Mesodermal cell (in vitro differentiated cells): Measurements from ENCODE around the gene TLE1.
"Not testable (repeated sequence)": the region's sequence is repeated elsewhere in the genome, so short reads cannot be mapped to it uniquely, and the experiment has no call there.

Source experiments
- H3K27ac ChIP-seq: 2 replicates; pipeline ENCODE4 v1.7.0; 2013; ENCODE audit warnings: mild to moderate bottlenecking, low read depth, low read length, moderate library complexity; ENCODE audit not compliant: severe bottlenecking
- H3K36me3 ChIP-seq: 2 replicates; pipeline ENCODE4 v1.7.1; 2013; ENCODE audit warnings: mild to moderate bottlenecking, low read length, moderate library complexity; ENCODE audit not compliant: control insufficient read depth, insufficient read depth
- H3K4me1 ChIP-seq: one replicate; pipeline ENCODE4 v1.7.1; 2013; ENCODE audit warnings: mild to moderate bottlenecking, low read length; ENCODE audit not compliant: insufficient read depth, control insufficient read depth, poor library complexity, severe bottlenecking
- H3K4me3 ChIP-seq: 2 replicates; pipeline ENCODE4 v1.7.0; 2013; ENCODE audit warnings: low read length, control low read depth, mild to moderate bottlenecking; ENCODE audit not compliant: insufficient read depth, poor library complexity, severe bottlenecking; ENCODE audit errors: extremely low read depth
- H3K9me3 ChIP-seq: 2 replicates; pipeline ENCODE4 v1.7.1; 2013; ENCODE audit warnings: mild to moderate bottlenecking, low read length, moderate library complexity; ENCODE audit not compliant: control insufficient read depth
- WGBS, 2 experiments: methylation state at CpG; one replicate each; pipeline ENCODE4 v1.1.5; 2013; ENCODE audit warnings: missing lambda C conversion rate in 2 of 2; ENCODE audit not compliant: insufficient coverage in 2 of 2; 5-methylcytosine and 5-hydroxymethylcytosine counted together

TLE1 gene

DNA sequence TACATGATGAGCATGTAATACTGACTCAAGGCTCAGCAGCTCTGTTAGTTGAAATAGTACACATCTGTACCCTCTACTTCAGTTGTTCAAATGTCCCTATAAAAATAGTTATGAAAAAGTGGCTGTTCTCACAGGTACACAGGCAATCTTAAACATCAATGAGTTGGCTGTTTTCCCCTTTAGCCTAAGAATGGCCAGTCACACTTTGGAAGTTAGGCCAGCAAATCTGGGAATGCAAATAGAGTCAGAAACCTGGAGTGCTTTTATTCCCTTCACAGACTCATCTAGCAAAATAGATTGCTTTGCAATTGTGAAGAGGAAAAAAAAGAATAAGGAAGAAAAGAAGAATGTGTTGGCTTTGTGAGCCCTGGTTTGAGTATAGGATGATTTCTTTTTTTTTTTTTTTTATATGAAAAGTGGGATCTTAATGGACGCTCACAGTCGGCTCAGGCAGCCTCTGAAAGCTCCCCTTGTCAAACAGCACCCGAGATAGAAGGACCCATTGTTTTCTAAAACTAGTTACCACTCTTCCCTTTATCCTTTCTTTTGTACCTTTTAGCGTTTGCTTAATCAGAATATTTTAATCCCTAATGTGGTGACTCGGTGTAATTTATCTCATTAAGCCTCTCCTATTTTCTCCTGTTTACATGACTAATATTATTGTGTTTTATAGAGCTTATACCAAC lies 27.9 kb upstream of the TLE1 start:
- no peaks in the 10 kb centered on the region for H3K36me3 ChIP-seq
- 33% methylated on average over 3 of the region's 5 CpGs; no CpG with 5 or more reads in 1 of the 2 experiments for WGBS, 2 experiments
- H3K4me1 ChIP-seq, result no peaks in the 10 kb centered on the region
- H3K9me3 ChIP-seq, result no peaks in the 10 kb centered on the region
- H3K27ac ChIP-seq, result no peak overlapping the region
- H3K4me3 ChIP-seq, result no peak overlapping the region

DNA sequence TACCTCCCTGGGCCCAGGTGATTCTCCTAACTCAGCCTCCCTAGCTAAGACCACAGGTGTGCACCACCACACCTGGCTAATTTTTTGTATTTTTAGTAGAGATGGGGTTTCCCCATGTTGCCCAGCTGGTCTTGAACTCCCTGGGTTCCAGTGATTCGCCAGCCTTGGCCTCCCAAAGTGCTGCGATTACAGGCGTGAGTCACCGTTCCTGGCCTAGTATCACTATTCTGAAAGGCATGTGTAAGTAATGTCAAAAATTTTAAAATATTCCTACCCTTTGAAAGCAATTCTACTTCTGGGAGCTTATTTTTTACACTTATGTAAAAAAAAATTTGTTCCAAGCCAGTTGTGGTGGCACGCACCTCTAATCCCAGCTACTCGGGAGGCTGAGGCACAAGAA lies 27.1 kb upstream of the TLE1 start:
- Histone ChIP-seq H3K27ac (no peak overlapping the region), H3K4me3 (no peak overlapping the region), H3K9me3 (no peaks in the 10 kb centered on the region), H3K36me3 (no peaks in the 10 kb centered on the region), H3K4me1 (no peaks in the 10 kb centered on the region)
- WGBS, 2 experiments, result 95 to 96% methylated on average over 4 to 5 of the region's 6 CpGs

GRCh38 chr9:81705578-81705977 lies 16.2 kb upstream of the TLE1 start:
- no peaks in the 10 kb centered on the region for H3K4me1 ChIP-seq
- no peak overlapping the region for H3K4me3 ChIP-seq
- H3K9me3 ChIP-seq, result no peaks in the 10 kb centered on the region
- WGBS, 2 experiments, result 67% methylated on average over 1 of the region's 2 CpGs; no CpG with 5 or more reads in 1 of the 2 experiments
- H3K36me3 ChIP-seq, result no peaks in the 10 kb centered on the region
- no peak overlapping the region for H3K27ac ChIP-seq

DNA sequence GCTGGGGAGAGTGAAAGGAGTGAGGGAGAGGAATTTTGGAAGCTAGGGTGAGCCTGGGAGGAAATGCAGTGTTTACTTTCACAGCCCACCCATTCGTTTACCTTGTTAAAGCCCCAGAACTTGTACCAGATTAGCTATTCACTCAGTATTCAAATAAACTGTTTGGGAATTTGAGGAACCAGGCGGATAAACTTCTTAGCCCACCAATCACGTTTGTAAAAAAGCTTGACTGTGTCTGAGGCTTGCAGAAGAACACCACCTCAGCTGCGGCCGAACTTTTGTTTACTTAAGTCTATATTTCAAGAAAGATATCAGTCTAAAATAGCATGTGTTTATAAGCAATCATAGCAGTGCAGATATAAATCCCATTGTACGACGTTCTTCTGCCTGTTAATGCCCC lies 5.2 kb upstream of the TLE1 start:
- H3K27ac ChIP-seq, result no peak overlapping the region
- no peak overlapping the region for H3K4me3 ChIP-seq
- no peaks in the 10 kb centered on the region for H3K9me3 ChIP-seq
- H3K36me3 ChIP-seq, result no peaks in the 10 kb centered on the region
- peaks cover 9% of the 10 kb centered on the region for H3K4me1 ChIP-seq
- WGBS, 2 experiments, result 60% methylated on average over 6 of the region's 7 CpGs; no CpG with 5 or more reads in 1 of the 2 experiments

DNA sequence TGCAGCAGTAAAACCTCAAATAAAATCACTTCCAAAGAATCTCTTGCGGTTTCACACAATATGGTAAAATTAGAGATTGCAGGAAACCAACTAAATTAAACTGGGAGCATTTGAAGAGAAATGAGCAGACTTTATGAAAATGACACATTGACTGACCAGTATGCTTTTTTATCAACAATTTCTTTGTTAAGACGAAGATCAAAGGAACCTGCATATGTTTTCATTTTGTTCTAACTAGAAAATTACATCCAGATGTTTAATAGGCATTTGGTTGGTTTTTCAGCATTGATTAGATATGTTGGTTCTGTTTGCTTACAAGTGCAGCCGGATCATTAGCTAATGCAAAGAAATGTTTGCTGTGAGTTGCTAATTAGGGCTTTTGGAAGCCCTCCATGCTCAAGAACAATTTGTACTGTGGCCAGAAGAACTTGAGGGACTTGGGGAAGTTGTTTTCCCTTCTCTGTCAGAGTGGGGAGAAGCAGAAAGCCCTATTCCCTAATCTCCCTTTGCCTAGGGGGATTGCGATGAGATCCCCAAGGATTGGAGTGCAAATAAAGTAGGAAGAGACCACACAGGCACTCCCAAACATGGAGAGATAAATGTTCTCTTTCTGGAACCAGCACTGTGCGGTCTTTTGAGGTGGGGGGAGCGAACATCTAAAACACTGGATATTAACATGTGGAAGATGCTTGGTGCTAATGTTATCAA lies 4.5 kb upstream of the TLE1 start:
- no peaks in the 10 kb centered on the region for H3K36me3 ChIP-seq
- no peak overlapping the region for H3K27ac ChIP-seq
- no peak overlapping the region for H3K4me3 ChIP-seq
- WGBS, 2 experiments, result 73 to 89% methylated on average over 1 of the region's 6 CpGs
- peaks cover 9% of the 10 kb centered on the region for H3K4me1 ChIP-seq
- H3K9me3 ChIP-seq, result no peaks in the 10 kb centered on the region

DNA sequence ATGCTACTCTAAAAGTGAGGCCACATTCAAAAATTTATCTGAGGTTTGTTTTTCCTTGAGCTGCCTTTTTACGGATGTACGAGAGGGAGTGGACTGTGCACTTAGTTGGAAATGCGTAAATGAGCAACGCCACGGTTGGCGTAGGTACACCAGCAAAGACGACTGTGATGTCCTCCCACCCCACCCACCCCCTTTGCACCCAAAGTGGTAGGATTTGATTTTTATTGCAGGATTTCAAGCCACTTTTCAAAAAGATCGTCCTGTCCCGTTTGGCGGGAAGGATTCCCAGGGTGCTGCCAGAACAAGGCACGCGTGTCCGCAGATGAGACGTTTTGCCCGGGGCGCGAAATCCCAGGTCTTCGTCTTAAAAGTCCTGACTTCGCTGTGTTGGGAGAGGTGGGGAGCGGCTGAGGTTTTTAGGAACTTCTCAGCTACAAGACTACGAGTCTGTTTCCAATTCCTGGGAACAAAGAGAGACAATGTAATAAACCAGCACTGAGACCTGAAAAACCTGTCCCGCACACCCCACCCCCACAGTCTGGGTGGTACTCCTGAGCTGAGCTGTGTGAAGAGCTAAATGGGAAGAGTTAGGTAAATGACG lies 1.0 kb upstream of the TLE1 start:
- WGBS, 2 experiments, result 0% methylated on average over 8 to 12 of the region's 23 CpGs
- H3K27ac ChIP-seq, result no peak overlapping the region
- no peaks in the 10 kb centered on the region for H3K9me3 ChIP-seq
- H3K36me3 ChIP-seq, result peaks cover 3% of the 10 kb centered on the region
- H3K4me3 ChIP-seq, result peak overlapping the region; percentile 38
- H3K4me1 ChIP-seq, result peaks cover 21% of the 10 kb centered on the region

DNA sequence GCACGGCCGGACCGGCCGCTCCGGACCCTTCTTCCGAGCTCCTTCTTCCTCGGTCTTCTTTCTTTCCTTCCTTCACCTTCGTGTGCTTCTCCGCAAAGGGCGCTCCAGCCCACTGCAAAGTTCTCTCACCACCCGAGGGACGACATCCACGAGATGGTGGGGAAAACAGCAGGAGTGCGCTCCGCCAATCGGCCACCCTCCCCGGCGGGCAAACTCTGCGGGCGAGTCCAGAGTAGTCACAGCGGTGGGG lies 329 bp downstream of the TLE1 start:
- Histone ChIP-seq H3K27ac (peak overlapping the region; percentile 29), H3K36me3 (peaks cover 13% of the 10 kb centered on the region), H3K4me1 (peaks cover 20% of the 10 kb centered on the region), H3K4me3 (peak overlapping the region; percentile 76)
- WGBS, 2 experiments, result 0% methylated on average over 7 to 8 of the region's 21 CpGs
- not testable (repeated sequence) for H3K9me3 ChIP-seq

DNA sequence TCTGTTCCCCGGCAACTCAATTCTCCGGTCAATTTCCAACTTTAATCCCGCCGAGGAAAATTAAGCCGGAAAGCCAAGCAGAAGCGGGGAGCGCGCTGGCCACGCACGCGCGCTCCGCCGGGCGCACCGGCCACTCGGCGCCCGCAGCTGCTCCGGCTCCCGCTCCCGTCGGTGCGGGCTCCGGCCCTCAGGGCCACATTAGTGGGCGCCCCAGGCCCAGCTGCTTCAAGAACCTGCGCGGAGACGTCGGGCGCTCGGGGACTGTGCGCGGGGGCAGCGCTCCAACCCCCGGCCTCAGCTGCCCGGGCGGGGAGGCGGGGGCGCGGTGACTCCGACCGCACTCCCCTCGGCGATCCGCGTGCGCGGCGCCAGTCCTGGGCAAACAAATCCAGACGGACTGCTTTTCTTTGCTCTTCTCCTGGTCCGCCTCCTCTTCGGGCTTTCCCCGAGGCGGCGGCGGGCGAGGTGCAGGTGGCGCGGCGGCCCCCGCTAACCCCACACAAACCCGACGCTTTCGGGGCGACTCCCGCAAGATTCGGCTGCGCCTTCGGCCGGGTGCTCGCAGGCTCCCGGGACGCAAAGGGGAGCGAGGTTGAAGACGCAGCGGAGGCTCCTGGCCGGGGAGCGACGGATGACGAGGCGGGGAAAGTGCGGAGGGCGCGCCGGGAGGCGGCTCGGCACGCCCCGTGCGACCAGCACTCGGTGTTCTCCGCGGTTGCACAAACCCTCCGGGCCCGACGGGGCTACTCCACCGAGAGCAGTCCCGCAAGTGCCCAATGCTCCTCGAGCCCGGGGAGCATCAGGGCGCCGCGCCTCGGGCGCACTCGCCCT lies 870 bp downstream of the TLE1 start:
- WGBS, 2 experiments, result 0% methylated on average over 82 to 85 of the region's 107 CpGs
- H3K9me3 ChIP-seq, result not testable (repeated sequence)

DNA sequence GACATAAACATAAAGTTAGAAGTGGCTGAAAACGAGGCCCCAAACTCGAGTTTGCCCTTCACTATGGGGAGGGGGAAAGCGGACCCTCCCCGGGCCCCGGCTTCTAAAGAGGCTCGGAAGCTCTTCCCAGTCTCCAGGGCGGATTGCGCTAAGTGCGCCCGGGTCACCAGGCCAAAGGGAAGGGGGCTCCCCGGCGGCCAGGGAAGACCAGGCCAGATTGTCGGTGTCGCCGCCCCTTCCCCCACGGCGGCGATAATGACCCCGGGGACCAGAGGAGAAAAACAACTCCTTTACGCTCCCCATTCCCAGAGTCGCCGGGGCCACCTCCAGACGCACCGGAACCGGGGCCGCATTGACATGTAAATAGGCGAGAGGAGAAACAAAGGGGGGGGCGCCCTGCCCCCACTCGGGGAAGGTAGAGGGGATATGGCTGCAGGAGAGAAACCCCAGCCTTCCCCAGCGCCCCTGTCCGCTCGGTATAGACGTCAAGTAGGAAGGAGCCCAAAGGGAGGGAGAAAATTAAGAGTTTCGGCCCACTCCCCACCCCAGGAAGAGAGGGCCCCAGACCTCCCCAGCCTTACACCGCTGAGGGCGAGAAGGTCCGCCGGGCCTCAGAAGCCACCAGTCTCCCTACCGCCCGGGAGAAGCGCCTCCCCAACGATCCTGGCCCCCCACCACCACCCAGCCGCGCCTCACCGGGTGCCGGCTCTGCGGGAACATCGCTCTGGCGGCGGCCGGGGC lies 1.7 kb downstream of the TLE1 start:
- Histone ChIP-seq H3K9me3 (no peaks in the 10 kb centered on the region), H3K36me3 (peaks cover 25% of the 10 kb centered on the region), H3K27ac (peak overlapping the region; percentile 45), H3K4me1 (peaks cover 18% of the 10 kb centered on the region), H3K4me3 (peak overlapping the region; percentile 76)
- 0% methylated on average over 8 to 19 of the region's 51 CpGs for WGBS, 2 experiments

More for the DNA sequence above, 870 bp downstream of the TLE1 start:
- Histone ChIP-seq H3K27ac (peak overlapping the region; percentile 23), H3K4me1 (peaks cover 18% of the 10 kb centered on the region), H3K36me3 (peaks cover 18% of the 10 kb centered on the region), H3K4me3 (peak overlapping the region; percentile 76)
